Suprapubic skin (tissue), 3 donors: Measurements from ENCODE around the gene DDX49.

Experiments used
- CTCF ChIP-seq, 2 donors: fragments of 200-600 bp in 1 of 2; fragments of 450-650 bp in 1 of 2; sonication (generic) in 1 of 2; IDR thresholded peaks; one replicate each; pipeline ENCODE4 v1.5.1; 2016 to 2019; ENCODE audit warnings: antibody characterized with exemption in 2 of 2, mild to moderate bottlenecking in 1 of 2, moderate library complexity in 1 of 2
- EP300 ChIP-seq: sonication (generic); formaldehyde crosslinking; IDR thresholded peaks from one replicate; pipeline ENCODE4 v1.6.1; 2017; ENCODE audit warnings: antibody characterized with exemption

GRCh38 chr19:18954094-18954493, 34.6 kb downstream of the DDX49 start:
- no peak for TF ChIP-seq EP300
- no peak for TF ChIP-seq CTCF (IDR thresholded peaks at IDR 0.05)
